GM12864 (cell line): ENCODE results near the gene GPC5.
"Not testable (repeated sequence)": the region's sequence is repeated elsewhere in the genome, so short reads cannot be mapped to it uniquely, and the experiment has no call there.

Experiments
- DNase-seq: peaks from one replicate; pipeline ENCODE4 v3.0.0-alpha.2; 2011; ENCODE audit warnings: low read depth
- H3K4me3 ChIP-seq: 2 replicates; pipeline ENCODE4 v1.5.1; 2011; ENCODE audit warnings: mild to moderate bottlenecking, low read depth, low read length, control low read depth
- CTCF ChIP-seq: IDR thresholded peaks from 2 replicates; pipeline ENCODE4 v1.5.1; 2011; ENCODE audit warnings: low read depth, mild to moderate bottlenecking, moderate library complexity, low read length, control low read depth, inconsistent platforms; ENCODE audit errors: missing control alignments

Gene GPC5

GRCh38 chr13:91408971-91409370 lies 10.6 kb downstream of the GPC5 start:
- DNase-seq: no peak
- H3K4me3 ChIP-seq: no peak overlapping the region
- no peak for TF ChIP-seq CTCF

- not testable (repeated sequence) for H3K4me3 ChIP-seq, DNase-seq
These were observed 18.2 kb downstream of the GPC5 start for GRCh38 chr13:91416579-91416978.

DNA sequence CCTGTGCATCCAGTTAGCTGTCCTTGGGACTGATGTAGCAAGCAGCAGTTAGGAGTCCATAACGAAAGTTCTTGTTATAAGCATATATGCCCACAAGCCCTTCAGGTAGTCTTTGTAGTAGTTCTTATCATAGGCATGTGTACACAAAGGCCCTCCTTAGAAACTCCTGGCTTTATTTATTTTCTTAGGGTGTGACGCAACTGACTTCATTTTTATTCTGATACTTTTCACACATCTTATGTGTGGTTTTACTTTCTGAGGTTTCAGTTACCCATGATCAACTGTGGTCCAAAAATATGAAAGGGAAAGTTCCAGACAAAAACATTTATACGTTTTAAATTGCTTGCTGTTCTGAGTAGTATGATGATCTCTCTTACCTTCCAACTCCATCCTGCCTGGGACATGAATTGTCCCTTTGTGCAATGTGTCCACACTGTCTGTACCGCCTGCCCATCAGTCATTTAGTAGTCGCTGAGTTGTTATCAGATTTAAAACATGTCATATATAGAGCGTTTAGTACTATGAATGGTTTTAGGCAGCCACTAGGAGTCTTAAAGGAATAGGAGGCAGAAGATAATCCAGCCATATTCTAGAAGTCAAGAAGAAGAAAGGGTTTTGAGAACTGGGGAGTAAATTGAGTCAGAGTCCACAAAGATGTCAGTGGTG lies 19.4 kb downstream of the GPC5 start:
- TF ChIP-seq CTCF: no peak
- no peak overlapping the region for H3K4me3 ChIP-seq
- DNase-seq: no peak

- no peak overlapping the region for H3K4me3 ChIP-seq
- TF ChIP-seq CTCF: no peak
- no peak for DNase-seq
These were observed 28.5 kb downstream of the GPC5 start for GRCh38 chr13:91426913-91427312.

DNA sequence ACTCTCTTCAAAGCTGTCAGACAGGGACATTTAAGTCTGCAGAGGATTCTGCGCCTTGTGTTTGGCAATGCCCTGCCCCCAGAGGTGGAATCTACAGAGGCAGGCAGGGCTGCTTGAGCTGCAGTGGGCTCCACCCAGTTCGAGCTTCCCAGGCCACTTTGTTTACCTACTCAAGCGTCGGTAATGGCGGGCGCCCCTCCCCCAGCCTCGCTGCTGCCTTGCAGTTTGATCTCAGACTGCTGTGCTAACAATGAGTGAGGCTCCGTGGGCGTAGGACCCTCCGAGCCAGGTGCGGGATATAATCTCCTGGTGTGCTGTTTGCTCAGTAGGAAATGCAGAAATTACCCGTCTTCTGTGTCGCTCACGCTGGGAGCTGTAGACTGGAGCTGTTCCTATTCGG lies 40.3 kb downstream of the GPC5 start:
- not testable (repeated sequence) for DNase-seq, H3K4me3 ChIP-seq

- no peak for DNase-seq
- TF ChIP-seq CTCF: no peak
These were observed 52.5 kb downstream of the GPC5 start for GRCh38 chr13:91450913-91451312.

GRCh38 chr13:91454666-91455065 lies 56.2 kb downstream of the GPC5 start:
- no peak for TF ChIP-seq CTCF
- DNase-seq: no peak
- H3K4me3 ChIP-seq: no peak overlapping the region

More at GRCh38 chr13:91450913-91451312, 52.5 kb downstream of the GPC5 start:
- H3K4me3 ChIP-seq: no peak overlapping the region

- TF ChIP-seq CTCF: no peak
- no peak overlapping the region for H3K4me3 ChIP-seq
- no peak for DNase-seq
These were observed 58.4 kb downstream of the GPC5 start for GRCh38 chr13:91456837-91457236.
